ENCODE measurements around the gene SPSB4. TPM values are rescaled to one million over a fixed set of nuclear protein-coding genes. Genes with fewer than 3 reads are reported as not detected.
"Not testable (repeated sequence)": the region's sequence is repeated elsewhere in the genome, so short reads cannot be mapped to it uniquely, and the experiment has no call there.

The SPSB4 gene
- polyA plus RNA-seq, 1 donor = 14.8 TPM

- DNase-seq = peak; percentile 82
Measured at GRCh38 chr3:141094790-141095545, 43.8 kb downstream of the SPSB4 start.

GRCh38 chr3:141095546-141095937 lies 44.4 kb downstream of the SPSB4 start:
- no peak for DNase-seq

GRCh38 chr3:141096164-141096563 lies 45.0 kb downstream of the SPSB4 start:
- DNase-seq = no peak

- DNase-seq = no peak
Measured at GRCh38 chr3:141096981-141097380, 45.8 kb downstream of the SPSB4 start.

GRCh38 chr3:141100112-141100511 lies 49.0 kb downstream of the SPSB4 start:
- DNase-seq = no peak

GRCh38 chr3:141100531-141101320 lies 49.6 kb downstream of the SPSB4 start:
- DNase-seq = no peak

GRCh38 chr3:141102372-141102771 lies 51.2 kb downstream of the SPSB4 start:
- DNase-seq = no peak

GRCh38 chr3:141103067-141103466 lies 51.9 kb downstream of the SPSB4 start:
- no peak for DNase-seq

- no peak for DNase-seq
Measured at GRCh38 chr3:141103503-141103902, 52.4 kb downstream of the SPSB4 start.

- DNase-seq = no peak
Measured at GRCh38 chr3:141104151-141104821, 53.1 kb downstream of the SPSB4 start.

GRCh38 chr3:141105828-141106628 lies 54.9 kb downstream of the SPSB4 start:
- DNase-seq = peak; percentile 87

GRCh38 chr3:141106842-141107241 lies 55.7 kb downstream of the SPSB4 start:
- no peak for DNase-seq

GRCh38 chr3:141108039-141108438 lies 56.9 kb downstream of the SPSB4 start:
- no peak for DNase-seq

GRCh38 chr3:141109751-141110150 lies 58.6 kb downstream of the SPSB4 start:
- DNase-seq = no peak

GRCh38 chr3:141110322-141110721 lies 59.2 kb downstream of the SPSB4 start:
- no peak for DNase-seq

GRCh38 chr3:141111364-141112155 lies 60.4 kb downstream of the SPSB4 start:
- no peak for DNase-seq

- no peak for DNase-seq
Measured at GRCh38 chr3:141112686-141113297, 61.6 kb downstream of the SPSB4 start.

GRCh38 chr3:141113680-141114079 lies 62.5 kb downstream of the SPSB4 start:
- DNase-seq = not testable (repeated sequence)

- DNase-seq = no peak
Measured at GRCh38 chr3:141114179-141114745, 63.1 kb downstream of the SPSB4 start.

GRCh38 chr3:141114816-141115460 lies 63.8 kb downstream of the SPSB4 start:
- DNase-seq = no peak
